GM10248 (cell line): ENCODE results near the gene FAM20A.

Source experiments
- CTCF ChIA-PET: fragments of 300-600 bp; sonication (Branson Sonifier 250); formaldehyde crosslinking; extraction: SDS; loops from one replicate; lab custom pipeline; 2021; ENCODE audit warnings: antibody characterized with exemption; lab: Yijun Ruan, JAX
- POLR2A ChIA-PET: fragments of 350-650 bp; sonication (Branson Sonifier 250); formaldehyde crosslinking; extraction: SDS; loops from one replicate; lab custom pipeline; 2020; ENCODE audit warnings: antibody characterized with exemption; lab: Yijun Ruan, JAX
- DNase-seq: peaks from one replicate; pipeline ENCODE4 v3.0.0; 2012; ENCODE audit errors: extremely low spot score
- CTCF ChIP-seq: IDR thresholded peaks from 2 replicates; pipeline ENCODE4 v1.5.1; 2012; ENCODE audit warnings: mild to moderate bottlenecking, low read depth; ENCODE audit errors: extremely low read depth, missing control alignments, control extremely low read depth

FAM20A gene

GRCh38 chr17:68556551-68556950 is 44.6 kb downstream of the FAM20A start:
- CTCF ChIA-PET: no interaction called here
- POLR2A ChIA-PET: no interaction called here
- TF ChIP-seq CTCF: no peak
- no peak for DNase-seq

GRCh38 chr17:68544111-68544915 is 56.9 kb downstream of the FAM20A start:
- POLR2A ChIA-PET: no interaction called here
- CTCF ChIA-PET: no interaction called here

GRCh38 chr17:68542698-68543463 is 58.3 kb downstream of the FAM20A start:
- ChIA-PET POLR2A (interaction anchor here (1.3 kb wide), 1 partner anchor 30 kb away, joined by 3 read pairs; the partner anchor contains the start of gene PRKAR1A), CTCF (interaction anchor here (1.2 kb wide), 1 partner anchor 17 kb away, joined by 3 read pairs; no protein-coding TSS in a partner anchor)
- no peak for TF ChIP-seq CTCF
- no peak for DNase-seq

More at GRCh38 chr17:68544111-68544915, 56.9 kb downstream of the FAM20A start:
- no peak for DNase-seq
- TF ChIP-seq CTCF: no peak

- CTCF ChIA-PET: interaction anchor here (1.2 kb wide), 1 partner anchor 16 kb away, joined by 3 read pairs; no protein-coding TSS in a partner anchor
- no peak for TF ChIP-seq CTCF
- no peak for DNase-seq
- POLR2A ChIA-PET: interaction anchor here (0.6 to 1.3 kb wide), 2 partner anchors 29 to 32 kb away, joined by 3 read pairs; partner anchors contain the start of gene PRKAR1A
Observed at GRCh38 chr17:68541816-68542215, 59.4 kb downstream of the FAM20A start.

- ChIA-PET CTCF (interaction anchor here (1.4 kb wide), 1 partner anchor 9 kb away, joined by 3 read pairs; no protein-coding TSS in a partner anchor), POLR2A (no interaction called here)
- no peak for TF ChIP-seq CTCF
- DNase-seq: no peak
Observed at GRCh38 chr17:68540981-68541380, 60.2 kb downstream of the FAM20A start.
